Fibroblast of skin of right biceps (primary cell): ENCODE results near the gene DUSP5.
A peak's percentile ranks its signal among the peaks of the same experiment; 100 is the strongest.

Source experiments
- DNase-seq: peaks from one replicate; pipeline ENCODE4 v3.0.0-alpha.2; 2013

Gene DUSP5

GRCh38 chr10:110548002-110548401 is 50.3 kb downstream of the DUSP5 start:
- no peak for DNase-seq

- DNase-seq: no peak
Observed at GRCh38 chr10:110549211-110549610, 51.5 kb downstream of the DUSP5 start.

- peak; percentile 36 for DNase-seq
Observed at GRCh38 chr10:110553905-110554304, 56.2 kb downstream of the DUSP5 start.

GRCh38 chr10:110556296-110556695 is 58.6 kb downstream of the DUSP5 start:
- DNase-seq: no peak

GRCh38 chr10:110556969-110557601 is 59.4 kb downstream of the DUSP5 start:
- DNase-seq: peak; percentile 59

- no peak for DNase-seq
Observed at GRCh38 chr10:110558041-110558440, 60.3 kb downstream of the DUSP5 start.

GRCh38 chr10:110560012-110560411 is 62.3 kb downstream of the DUSP5 start:
- DNase-seq: no peak
